ENCODE data around the gene PAFAH1B2. TPM values are rescaled to one million over a fixed set of nuclear protein-coding genes. Genes with fewer than 3 reads are reported as not detected.

PAFAH1B2 gene
- total RNA-seq, 6 experiments from 2014 or later, result 113 to 130 (median 122) TPM

DNA sequence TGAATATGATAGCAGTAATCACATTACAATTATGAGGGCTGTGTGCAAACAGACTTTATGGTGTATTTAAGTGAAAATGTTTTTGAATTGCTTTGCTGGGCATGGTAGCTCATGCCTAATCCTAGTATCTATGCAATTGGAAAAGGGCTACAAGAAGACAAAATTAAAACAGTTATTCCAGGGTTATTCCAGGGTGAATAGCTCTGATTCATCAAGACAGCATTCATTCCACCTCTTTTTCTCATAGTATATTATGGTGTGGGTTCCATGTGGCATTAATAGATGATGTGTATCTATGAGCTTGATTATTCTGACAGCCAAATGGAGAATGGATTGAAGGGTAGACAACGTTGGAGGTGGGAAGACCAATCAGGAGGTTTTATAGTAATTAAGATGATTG is 22.4 kb downstream of the PAFAH1B2 start:
- no peaks in the 10 kb centered on the region for H3K27me3 Mint-ChIP-seq (ENCODE audit: insufficient read depth)
- peaks cover 50% of the 10 kb centered on the region for H3K36me3 Mint-ChIP-seq (ENCODE audit: low read depth)
- DNase-seq, result peak; percentile 33
- TF ChIP-seq, protein P1, sequence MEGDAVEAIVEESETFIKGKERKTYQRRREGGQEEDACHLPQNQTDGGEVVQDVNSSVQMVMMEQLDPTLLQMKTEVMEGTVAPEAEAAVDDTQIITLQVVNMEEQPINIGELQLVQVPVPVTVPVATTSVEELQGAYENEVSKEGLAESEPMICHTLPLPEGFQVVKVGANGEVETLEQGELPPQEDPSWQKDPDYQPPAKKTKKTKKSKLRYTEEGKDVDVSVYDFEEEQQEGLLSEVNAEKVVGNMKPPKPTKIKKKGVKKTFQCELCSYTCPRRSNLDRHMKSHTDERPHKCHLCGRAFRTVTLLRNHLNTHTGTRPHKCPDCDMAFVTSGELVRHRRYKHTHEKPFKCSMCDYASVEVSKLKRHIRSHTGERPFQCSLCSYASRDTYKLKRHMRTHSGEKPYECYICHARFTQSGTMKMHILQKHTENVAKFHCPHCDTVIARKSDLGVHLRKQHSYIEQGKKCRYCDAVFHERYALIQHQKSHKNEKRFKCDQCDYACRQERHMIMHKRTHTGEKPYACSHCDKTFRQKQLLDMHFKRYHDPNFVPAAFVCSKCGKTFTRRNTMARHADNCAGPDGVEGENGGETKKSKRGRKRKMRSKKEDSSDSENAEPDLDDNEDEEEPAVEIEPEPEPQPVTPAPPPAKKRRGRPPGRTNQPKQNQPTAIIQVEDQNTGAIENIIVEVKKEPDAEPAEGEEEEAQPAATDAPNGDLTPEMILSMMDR (IDR thresholded peaks at IDR 0.05), result no peak
- H3K9me3 Mint-ChIP-seq, result no peaks in the 10 kb centered on the region
- peak overlapping the region; percentile 44 for H3K27ac Mint-ChIP-seq
- no peak overlapping the region for H3K4me3 Mint-ChIP-seq
- H3K4me1 Mint-ChIP-seq (ENCODE audit: low read depth), result peaks cover 24% of the 10 kb centered on the region

DNA sequence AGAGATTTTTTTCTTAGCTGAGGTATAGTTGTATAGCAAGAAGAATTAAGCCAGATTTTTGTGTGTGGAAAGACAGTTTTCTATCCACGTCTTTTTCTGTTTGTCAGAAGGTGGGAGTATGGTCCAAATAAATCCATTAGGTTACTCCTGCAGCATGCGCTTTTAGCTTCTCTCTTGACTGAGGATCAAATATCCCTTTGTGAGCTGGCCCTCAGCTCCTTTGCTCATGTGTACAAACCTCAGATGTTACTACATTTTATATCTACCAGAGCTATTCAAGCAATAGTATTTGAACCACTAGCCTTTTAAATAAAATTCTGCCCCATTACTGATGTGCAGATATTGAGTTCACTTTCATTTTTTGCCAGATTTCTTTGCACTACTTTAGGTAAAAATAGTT is 25.6 kb downstream of the PAFAH1B2 start:
- TF ChIP-seq, protein P1 (IDR thresholded peaks at IDR 0.05), result no peak
- DNase-seq, result no peak
- Mint-ChIP-seq H3K36me3 (ENCODE audit: low read depth) (peaks cover 46% of the 10 kb centered on the region), H3K9me3 (no peaks in the 10 kb centered on the region), H3K27me3 (ENCODE audit: insufficient read depth) (peaks cover 8% of the 10 kb centered on the region; the same call in 1 of the 2 replicates), H3K4me1 (ENCODE audit: low read depth) (peaks cover 34% of the 10 kb centered on the region), H3K27ac (no peak overlapping the region), H3K4me3 (no peak overlapping the region)

DNA sequence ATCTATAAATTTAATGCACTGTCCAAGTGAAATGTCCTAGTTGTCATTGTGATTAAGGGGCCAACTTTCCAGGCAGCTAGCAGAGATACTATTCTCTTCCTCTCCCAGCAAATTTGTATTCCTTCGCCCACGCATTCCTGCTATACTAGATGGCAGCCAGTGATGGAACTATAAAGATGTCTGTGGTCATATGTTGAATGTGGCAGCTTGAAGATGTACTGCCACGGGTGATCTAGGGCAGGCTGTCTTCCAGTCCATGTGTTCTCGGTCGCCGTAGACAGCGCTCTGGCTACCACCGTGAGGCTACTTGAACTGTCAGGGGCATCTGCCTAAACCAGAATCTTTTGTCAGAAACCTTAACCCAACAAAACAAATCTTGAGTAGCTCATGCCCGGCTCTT is 26.1 kb downstream of the PAFAH1B2 start:
- peaks cover 8% of the 10 kb centered on the region; the same call in 1 of the 2 replicates for H3K27me3 Mint-ChIP-seq (ENCODE audit: insufficient read depth)
- peaks cover 44% of the 10 kb centered on the region for H3K36me3 Mint-ChIP-seq (ENCODE audit: low read depth)

DNA sequence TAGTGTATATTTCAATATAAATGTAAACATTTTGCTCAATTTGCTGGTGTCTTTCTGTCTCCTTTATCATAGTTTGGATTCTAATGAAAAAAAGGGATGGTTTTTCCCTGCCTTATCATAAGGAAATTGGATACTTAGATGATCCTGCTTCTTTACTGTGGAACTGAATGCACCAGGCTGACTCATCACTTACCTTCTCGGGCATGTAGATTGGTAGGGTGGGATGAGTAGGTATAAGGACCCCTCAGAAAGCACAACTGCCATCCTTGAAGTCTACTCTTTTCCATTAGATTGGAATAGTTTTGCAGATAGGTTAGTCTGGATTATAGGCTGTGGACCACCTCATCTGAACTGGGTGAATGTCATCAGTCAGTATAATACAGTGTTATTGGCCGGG is 26.9 kb downstream of the PAFAH1B2 start:
- H3K4me3 Mint-ChIP-seq, result no peak overlapping the region
- DNase-seq, result no peak
- H3K27ac Mint-ChIP-seq, result no peak overlapping the region; the same call in 1 of the 2 replicates
- TF ChIP-seq, protein P1 (IDR thresholded peaks at IDR 0.05), result no peak
- peaks cover 25% of the 10 kb centered on the region for H3K4me1 Mint-ChIP-seq (ENCODE audit: low read depth)
- H3K27me3 Mint-ChIP-seq (ENCODE audit: insufficient read depth), result peaks cover 8% of the 10 kb centered on the region; the same call in 1 of the 2 replicates
- no peaks in the 10 kb centered on the region for H3K9me3 Mint-ChIP-seq
- H3K36me3 Mint-ChIP-seq (ENCODE audit: low read depth), result peaks cover 38% of the 10 kb centered on the region

More for the DNA sequence above, 26.1 kb downstream of the PAFAH1B2 start:
- no peak for DNase-seq
- H3K9me3 Mint-ChIP-seq, result no peaks in the 10 kb centered on the region
- H3K27ac Mint-ChIP-seq, result no peak overlapping the region
- TF ChIP-seq, protein P1 (IDR thresholded peaks at IDR 0.05), result no peak
- H3K4me1 Mint-ChIP-seq (ENCODE audit: low read depth), result peaks cover 33% of the 10 kb centered on the region
- no peak overlapping the region for H3K4me3 Mint-ChIP-seq

DNA sequence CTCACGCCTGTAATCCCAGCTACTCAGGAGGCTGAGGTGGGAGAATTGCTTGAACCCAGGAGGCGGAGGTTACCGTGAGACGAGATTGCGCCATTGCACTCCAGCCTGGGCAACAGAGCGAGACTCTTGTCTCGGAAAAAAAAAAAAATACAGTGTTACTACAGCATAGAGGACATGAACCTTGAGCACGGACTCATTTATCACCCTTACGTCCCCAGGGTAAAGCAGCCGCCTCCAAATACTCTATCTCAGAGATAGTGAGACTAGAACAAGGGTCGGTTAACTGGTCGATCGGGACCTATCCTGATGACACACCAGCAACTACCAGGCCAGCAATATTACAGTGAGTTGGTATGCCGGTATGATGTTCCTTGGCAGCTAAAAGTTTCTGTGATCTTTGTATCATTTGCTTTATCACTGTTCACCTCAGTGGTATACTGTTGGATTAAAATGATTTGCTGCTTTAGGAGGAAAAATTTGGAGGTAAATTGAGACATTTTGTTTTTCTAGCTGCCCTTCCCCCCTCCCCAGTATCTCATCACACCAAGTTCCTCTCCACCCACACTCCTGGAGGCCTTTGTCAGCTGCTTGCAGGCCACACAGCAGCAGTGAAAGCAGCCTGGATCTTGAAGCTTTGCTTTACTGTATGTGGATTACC is 27.4 kb downstream of the PAFAH1B2 start:
- H3K4me3 Mint-ChIP-seq, result no peak overlapping the region
- no peaks in the 10 kb centered on the region for H3K9me3 Mint-ChIP-seq
- H3K27me3 Mint-ChIP-seq (ENCODE audit: insufficient read depth), result peaks cover 8% of the 10 kb centered on the region; the same call in 1 of the 2 replicates
- TF ChIP-seq, protein P1 (IDR thresholded peaks at IDR 0.05), result no peak
- peaks cover 36% of the 10 kb centered on the region for H3K36me3 Mint-ChIP-seq (ENCODE audit: low read depth)
- no peak for DNase-seq
- peaks cover 20% of the 10 kb centered on the region for H3K4me1 Mint-ChIP-seq (ENCODE audit: low read depth)
- peak overlapping the region; percentile 25 for H3K27ac Mint-ChIP-seq
